Mucosa of descending colon (tissue), 3 donors: Measurements from ENCODE around the gene SAMD4A. TPM values are rescaled to one million over a fixed set of nuclear protein-coding genes. Genes with fewer than 3 reads are reported as not detected.

Experiments used
- ATAC-seq: fragments of 200-7000 bp; cut with Tn5 transposase; one replicate; pipeline ENCODE4 v1.9.1; 2020; ENCODE audit warnings: mild to moderate bottlenecking, moderate library complexity
- DNase-seq, 3 donors: peaks; one replicate each; pipeline ENCODE4 v3.0.0-alpha.2; 2020
- H3K36me3 ChIP-seq: fragments of 200-600 bp; one replicate; pipeline ENCODE4 v1.8.0; 2021; ENCODE audit warnings: low read depth, mild to moderate bottlenecking
- H3K4me1 ChIP-seq: fragments of 200-600 bp; one replicate; pipeline ENCODE4 v1.8.0; 2021; ENCODE audit warnings: low read depth, mild to moderate bottlenecking
- H3K4me3 ChIP-seq: fragments of 200-600 bp; one replicate; pipeline ENCODE4 v1.8.0; 2021; ENCODE audit warnings: mild to moderate bottlenecking
- H3K9me3 ChIP-seq: fragments of 200-600 bp; one replicate; pipeline ENCODE4 v1.8.0; 2021; ENCODE audit warnings: mild to moderate bottlenecking
- intact Hi-C, 2 donors: fragments of 100-400 bp; cut with DNase I in 1 of 2; cut with micrococcal nuclease in 1 of 2; formaldehyde crosslinking; loops; one replicate each; pipeline versions ENCODE4 v1.11.0 to v1.11.1; 2022; cut with DNase I, micrococcal nuclease
- total RNA-seq, 3 donors: library from RNA; stranded (reverse); fragmentation: NEBNext Ultra II Directional in 2 of 3; extraction: Animal tissue kit (Norgen Biotek cat#: 25700) in 2 of 3; gene quantifications; one replicate each; pipeline versions ENCODE4 v1.2.1 to v1.2.4, GENCODE V29; 2021 to 2023
- TF ChIP-seq, protein P1 (sequence below): fragments of 200-600 bp; IDR thresholded peaks from one replicate; pipeline ENCODE4 v1.8.0; 2022; ENCODE audit warnings: antibody characterized with exemption, mild to moderate bottlenecking
- donor health status: DM: no; HTN: no; CAD: no; lungs with moderate emphysema.
- donor health status: DM: no; HTN: no; CAD: no.
- donor health status: DM: no; HTN: yes; CAD: no.

The SAMD4A gene
- total RNA-seq, 3 donors from 2014 or later: 14.7 to 82.1 (median 16.5) TPM

DNA sequence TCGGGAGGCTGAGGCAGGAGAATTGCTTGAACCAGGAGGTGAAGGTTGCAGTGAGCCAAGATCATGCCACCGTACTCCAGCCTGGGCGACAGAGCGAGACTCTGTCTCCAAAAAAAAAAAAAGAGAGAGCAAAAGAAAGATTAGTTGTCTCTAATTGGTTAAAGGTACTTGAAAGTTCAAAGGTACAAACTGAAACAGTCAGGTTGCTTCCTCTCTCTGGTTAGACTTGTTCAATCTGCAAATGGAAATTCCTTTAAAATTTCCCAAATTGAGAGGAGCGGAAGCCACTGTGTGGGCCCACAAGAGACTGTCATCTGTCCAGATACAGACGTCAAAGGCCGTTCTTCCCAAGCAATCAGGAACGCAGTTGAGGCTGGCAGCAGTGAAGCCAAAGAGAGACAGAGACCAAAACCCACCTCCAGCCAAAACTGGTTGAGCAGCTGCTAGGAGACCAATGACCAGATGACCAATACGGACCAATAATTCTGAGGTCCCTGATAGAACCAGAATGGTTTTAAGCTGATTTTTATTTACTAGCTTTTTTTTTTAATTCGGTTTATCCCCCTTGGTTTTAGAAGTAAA lies 272.1 kb downstream of the SAMD4A start:
- TF ChIP-seq, protein P1, sequence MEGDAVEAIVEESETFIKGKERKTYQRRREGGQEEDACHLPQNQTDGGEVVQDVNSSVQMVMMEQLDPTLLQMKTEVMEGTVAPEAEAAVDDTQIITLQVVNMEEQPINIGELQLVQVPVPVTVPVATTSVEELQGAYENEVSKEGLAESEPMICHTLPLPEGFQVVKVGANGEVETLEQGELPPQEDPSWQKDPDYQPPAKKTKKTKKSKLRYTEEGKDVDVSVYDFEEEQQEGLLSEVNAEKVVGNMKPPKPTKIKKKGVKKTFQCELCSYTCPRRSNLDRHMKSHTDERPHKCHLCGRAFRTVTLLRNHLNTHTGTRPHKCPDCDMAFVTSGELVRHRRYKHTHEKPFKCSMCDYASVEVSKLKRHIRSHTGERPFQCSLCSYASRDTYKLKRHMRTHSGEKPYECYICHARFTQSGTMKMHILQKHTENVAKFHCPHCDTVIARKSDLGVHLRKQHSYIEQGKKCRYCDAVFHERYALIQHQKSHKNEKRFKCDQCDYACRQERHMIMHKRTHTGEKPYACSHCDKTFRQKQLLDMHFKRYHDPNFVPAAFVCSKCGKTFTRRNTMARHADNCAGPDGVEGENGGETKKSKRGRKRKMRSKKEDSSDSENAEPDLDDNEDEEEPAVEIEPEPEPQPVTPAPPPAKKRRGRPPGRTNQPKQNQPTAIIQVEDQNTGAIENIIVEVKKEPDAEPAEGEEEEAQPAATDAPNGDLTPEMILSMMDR: no peak
- Histone ChIP-seq H3K36me3 (no peaks in the 10 kb centered on the region), H3K4me3 (no peak overlapping the region), H3K4me1 (no peaks in the 10 kb centered on the region), H3K9me3 (no peaks in the 10 kb centered on the region)
- intact Hi-C loops: no loop called here
- no peak for DNase-seq
- ATAC-seq: no peak

- H3K4me3 ChIP-seq: no peak overlapping the region
- intact Hi-C loops: no loop called here
- TF ChIP-seq, protein P1: no peak
- H3K9me3 ChIP-seq: no peaks in the 10 kb centered on the region
- no peaks in the 10 kb centered on the region for H3K4me1 ChIP-seq
- ATAC-seq (no peak), DNase-seq (no peak)
- no peaks in the 10 kb centered on the region for H3K36me3 ChIP-seq
Observed at GRCh38 chr14:54839701-54840119, 272.8 kb downstream of the SAMD4A start.

GRCh38 chr14:54840336-54840735 lies 273.4 kb downstream of the SAMD4A start:
- TF ChIP-seq, protein P1: no peak

DNA sequence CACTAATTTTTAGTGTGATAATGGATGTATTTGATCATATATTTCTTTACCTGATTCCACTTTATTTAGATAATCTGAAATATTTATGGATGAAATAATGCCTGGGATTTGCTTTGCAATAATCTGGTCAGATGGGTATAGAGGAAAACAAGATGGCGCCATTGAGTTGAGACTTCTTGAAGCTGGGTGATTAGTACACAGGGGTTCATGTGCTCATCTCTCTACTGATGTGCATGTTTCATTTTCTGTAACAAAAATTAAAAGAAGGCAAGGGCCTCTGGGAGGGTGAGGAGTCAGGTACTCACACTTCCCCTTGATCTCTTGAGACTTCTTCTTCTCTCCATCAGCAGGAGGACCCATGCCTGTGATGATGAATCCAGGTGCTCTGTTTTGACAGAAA lies 273.9 kb downstream of the SAMD4A start:
- ATAC-seq (no peak), DNase-seq (no peak)
- H3K9me3 ChIP-seq: no peaks in the 10 kb centered on the region
- intact Hi-C loops: no loop called here
- no peaks in the 10 kb centered on the region for H3K36me3 ChIP-seq
- TF ChIP-seq, protein P1: no peak
- H3K4me3 ChIP-seq: no peak overlapping the region
- H3K4me1 ChIP-seq: no peaks in the 10 kb centered on the region

More at GRCh38 chr14:54840336-54840735, 273.4 kb downstream of the SAMD4A start:
- no peak overlapping the region for H3K4me3 ChIP-seq
- ATAC-seq (no peak), DNase-seq (no peak)
- H3K9me3 ChIP-seq: no peaks in the 10 kb centered on the region
- intact Hi-C loops: no loop called here
- H3K4me1 ChIP-seq: no peaks in the 10 kb centered on the region
- H3K36me3 ChIP-seq: no peaks in the 10 kb centered on the region

Other genes with a start within 250 kb of the SAMD4A start
- 10 to 100 TPM in 1 of 3 donors, 1 to 10 TPM in 2; 1.7 to 18.2 (median 3.4) TPM for gene CDKN3, start 170.1 kb upstream of the SAMD4A start, total RNA-seq
- gene CNIH1, start 125.8 kb upstream of the SAMD4A start, total RNA-seq: 100 to 1,000 TPM in 2 of 3 donors, 10 to 100 TPM in 1; 99.9 to 115 (median 101) TPM
- 10 to 100 TPM; 55.7 to 74.4 (median 57.5) TPM for gene GMFB, start 78.1 kb upstream of the SAMD4A start, total RNA-seq
- 10 to 100 TPM; 17.0 to 25.2 (median 22.5) TPM for gene CGRRF1, start 57.2 kb upstream of the SAMD4A start, total RNA-seq